Measurements from ENCODE around the gene ADARB2. TPM values are rescaled to one million over a fixed set of nuclear protein-coding genes. Genes with fewer than 3 reads are reported as not detected.

ADARB2 gene
- total and polyA plus RNA-seq, 11 donors, result 0.07 to 1.2 (median 0.28) TPM; not detected in 4

DNA sequence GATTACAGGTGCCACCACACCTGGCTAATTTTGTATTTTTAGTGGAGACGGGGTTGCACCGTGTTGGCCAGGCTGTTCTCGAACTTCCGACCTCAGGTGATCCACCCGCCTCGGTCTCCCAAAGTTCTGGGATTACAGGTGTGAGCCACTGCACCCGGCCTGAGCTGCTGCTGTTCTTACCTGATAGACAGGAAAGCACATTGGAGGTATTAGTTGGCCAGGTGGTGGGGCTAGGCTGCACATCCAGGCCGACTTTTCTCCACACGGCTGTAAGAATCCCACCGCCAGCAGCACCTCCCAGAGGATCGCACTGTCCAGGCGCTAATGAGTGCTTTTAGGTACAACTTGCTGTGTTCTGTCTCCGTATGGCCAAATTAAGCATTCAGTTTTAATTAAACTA lies 568.6 kb downstream of the ADARB2 start:
- TF ChIP-seq POLR2A (IDR thresholded peaks at IDR 0.05), result no peak
- TF ChIP-seq, protein P1, sequence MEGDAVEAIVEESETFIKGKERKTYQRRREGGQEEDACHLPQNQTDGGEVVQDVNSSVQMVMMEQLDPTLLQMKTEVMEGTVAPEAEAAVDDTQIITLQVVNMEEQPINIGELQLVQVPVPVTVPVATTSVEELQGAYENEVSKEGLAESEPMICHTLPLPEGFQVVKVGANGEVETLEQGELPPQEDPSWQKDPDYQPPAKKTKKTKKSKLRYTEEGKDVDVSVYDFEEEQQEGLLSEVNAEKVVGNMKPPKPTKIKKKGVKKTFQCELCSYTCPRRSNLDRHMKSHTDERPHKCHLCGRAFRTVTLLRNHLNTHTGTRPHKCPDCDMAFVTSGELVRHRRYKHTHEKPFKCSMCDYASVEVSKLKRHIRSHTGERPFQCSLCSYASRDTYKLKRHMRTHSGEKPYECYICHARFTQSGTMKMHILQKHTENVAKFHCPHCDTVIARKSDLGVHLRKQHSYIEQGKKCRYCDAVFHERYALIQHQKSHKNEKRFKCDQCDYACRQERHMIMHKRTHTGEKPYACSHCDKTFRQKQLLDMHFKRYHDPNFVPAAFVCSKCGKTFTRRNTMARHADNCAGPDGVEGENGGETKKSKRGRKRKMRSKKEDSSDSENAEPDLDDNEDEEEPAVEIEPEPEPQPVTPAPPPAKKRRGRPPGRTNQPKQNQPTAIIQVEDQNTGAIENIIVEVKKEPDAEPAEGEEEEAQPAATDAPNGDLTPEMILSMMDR (IDR thresholded peaks at IDR 0.05), result no peak
- no peaks in the 10 kb centered on the region for H3K36me3 ChIP-seq
- DNase-seq (no peak), ATAC-seq (no peak)
- H3K27me3 ChIP-seq, result peaks cover 0 to 15% (median under 1%) of the 10 kb centered on the region in 9 donors
- no peaks in the 10 kb centered on the region for H3K4me1 ChIP-seq
- H3K27ac ChIP-seq, result no peak overlapping the region
- H3K4me3 ChIP-seq, result no peak overlapping the region
- H3K9me3 ChIP-seq, result no peaks in the 10 kb centered on the region
- WGBS, 4 donors, result 83 to 92% (median 87%) methylated on average over 10 to 13 of the region's 13 CpGs
- intact Hi-C loops (cut with DNase I), result no loop called here

DNA sequence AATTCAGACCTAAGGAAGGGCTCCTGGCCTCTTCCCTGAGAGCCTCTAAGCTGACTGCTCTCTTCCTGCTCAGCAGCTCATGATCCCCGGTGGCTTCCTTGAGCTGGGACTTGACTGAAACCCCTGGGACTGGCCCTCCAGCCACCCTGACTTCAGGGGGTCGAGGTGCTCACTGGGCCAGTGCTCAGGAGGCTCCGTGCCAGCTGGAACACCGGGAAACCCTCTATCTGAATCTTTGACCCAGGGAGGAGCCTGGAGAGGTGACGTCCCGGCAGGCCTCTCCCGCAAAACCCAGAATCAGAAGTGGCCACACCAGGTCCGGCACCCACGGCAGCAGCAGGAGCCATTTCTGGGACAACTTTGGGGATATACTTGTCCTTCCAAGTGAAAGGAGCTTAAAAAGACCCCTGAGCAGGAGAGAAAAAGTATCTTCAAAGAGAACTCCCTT lies 570.5 kb downstream of the ADARB2 start:
- Histone ChIP-seq H3K9me3 (no peaks in the 10 kb centered on the region), H3K27me3 (peaks cover 0 to 12% (median 0%) of the 10 kb centered on the region in 9 donors), H3K4me3 (no peak overlapping the region), H3K36me3 (no peaks in the 10 kb centered on the region), H3K27ac (no peak overlapping the region), H3K4me1 (no peaks in the 10 kb centered on the region)
- intact Hi-C loops (cut with DNase I), result no loop called here
- TF ChIP-seq POLR2A (IDR thresholded peaks at IDR 0.05), result no peak
- TF ChIP-seq, protein P1 (IDR thresholded peaks at IDR 0.05), result no peak
- ATAC-seq (no peak), DNase-seq (peak in 1 of 5 donors; percentile 30)
- 82 to 87% (median 84%) methylated on average over 8 to 9 of the region's 9 CpGs for WGBS, 4 donors

DNA sequence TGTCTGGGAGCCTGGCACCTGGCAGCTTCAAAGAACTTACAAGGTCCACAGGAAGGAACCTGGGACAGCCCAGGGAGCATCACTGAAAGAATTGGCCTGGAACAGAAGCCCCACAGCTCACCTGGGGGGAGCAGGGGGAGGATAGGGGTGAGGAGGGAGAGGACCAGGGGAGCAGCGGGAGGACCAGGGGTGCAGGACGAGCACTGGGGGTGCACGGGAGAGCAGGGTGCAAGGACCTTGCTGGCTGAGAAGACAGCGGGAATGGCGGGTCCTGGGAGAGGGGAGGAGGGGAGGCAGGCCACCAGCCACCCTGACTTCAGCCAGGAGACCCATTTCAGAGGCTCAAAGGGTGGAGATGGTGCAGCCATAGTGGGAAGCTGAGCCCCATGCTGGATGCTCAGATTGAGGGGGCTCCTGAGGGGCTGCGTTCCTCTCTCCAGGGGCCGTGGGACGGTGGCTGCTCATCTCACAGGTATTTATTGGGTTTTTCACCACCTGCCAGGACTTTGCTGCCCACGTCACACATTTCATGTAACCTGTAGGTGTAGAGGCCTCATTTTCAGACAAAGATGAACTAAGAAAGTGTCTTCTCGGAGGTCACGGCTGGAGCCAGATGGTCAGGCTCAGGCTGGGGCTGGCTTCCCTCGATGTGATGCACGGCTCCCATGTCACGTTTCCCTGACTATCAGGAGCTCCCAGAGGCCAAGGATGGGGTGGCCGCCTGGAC lies 571.1 kb downstream of the ADARB2 start:
- intact Hi-C loops (cut with DNase I), result no loop called here
- TF ChIP-seq, protein P1 (IDR thresholded peaks at IDR 0.05), result no peak
- no peak for TF ChIP-seq POLR2A (IDR thresholded peaks at IDR 0.05)
- Histone ChIP-seq H3K36me3 (no peaks in the 10 kb centered on the region), H3K4me1 (no peaks in the 10 kb centered on the region), H3K27me3 (peaks cover 0 to 12% (median 0%) of the 10 kb centered on the region in 9 donors), H3K27ac (no peak overlapping the region), H3K9me3 (no peaks in the 10 kb centered on the region), H3K4me3 (no peak overlapping the region)
- ATAC-seq (no peak), DNase-seq (peak in 1 of 5 donors; percentile 35)
- WGBS, 4 donors, result 84 to 89% (median 86%) methylated on average over 10 to 15 of the region's 15 CpGs

DNA sequence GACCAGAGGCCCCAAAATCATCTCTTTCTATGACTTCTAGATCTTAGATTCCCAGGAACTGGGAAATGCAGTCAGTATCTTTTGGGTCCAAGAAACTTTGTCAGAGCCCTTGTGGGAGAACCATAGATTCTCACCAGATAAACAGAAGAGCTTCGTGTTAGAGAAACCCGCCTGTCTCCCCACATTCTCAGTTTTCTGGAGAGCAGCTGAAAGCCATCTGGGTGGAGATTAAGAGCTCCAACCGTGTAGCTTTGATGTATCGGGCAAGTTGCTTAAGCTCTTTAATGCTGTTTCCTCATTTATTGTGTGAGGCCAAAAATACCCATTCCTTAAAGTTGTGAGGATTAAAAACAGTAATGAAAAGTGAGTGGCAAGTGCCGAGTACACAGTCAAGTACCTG lies 573.5 kb downstream of the ADARB2 start:
- 68 to 79% (median 72%) methylated on average over 5 of the region's 5 CpGs for WGBS, 4 donors
- no peak overlapping the region for H3K27ac ChIP-seq
- no peak overlapping the region for H3K4me3 ChIP-seq
- H3K27me3 ChIP-seq, result peaks cover 0 to 12% (median 0%) of the 10 kb centered on the region in 9 donors
- H3K9me3 ChIP-seq, result no peaks in the 10 kb centered on the region
- TF ChIP-seq POLR2A (IDR thresholded peaks at IDR 0.05), result no peak
- TF ChIP-seq, protein P1 (IDR thresholded peaks at IDR 0.05), result no peak
- H3K36me3 ChIP-seq, result no peaks in the 10 kb centered on the region
- DNase-seq (no peak), ATAC-seq (no peak)
- no peaks in the 10 kb centered on the region for H3K4me1 ChIP-seq
- intact Hi-C loops (cut with DNase I), result no loop called here
